ENCODE data around the gene ADH1B.
"Not testable (repeated sequence)": the region's sequence is repeated elsewhere in the genome, so short reads cannot be mapped to it uniquely, and the experiment has no call there.

GRCh38 chr4:99367817-99368216, 46.6 kb upstream of the ADH1B start:
- TF ChIP-seq, protein P1, sequence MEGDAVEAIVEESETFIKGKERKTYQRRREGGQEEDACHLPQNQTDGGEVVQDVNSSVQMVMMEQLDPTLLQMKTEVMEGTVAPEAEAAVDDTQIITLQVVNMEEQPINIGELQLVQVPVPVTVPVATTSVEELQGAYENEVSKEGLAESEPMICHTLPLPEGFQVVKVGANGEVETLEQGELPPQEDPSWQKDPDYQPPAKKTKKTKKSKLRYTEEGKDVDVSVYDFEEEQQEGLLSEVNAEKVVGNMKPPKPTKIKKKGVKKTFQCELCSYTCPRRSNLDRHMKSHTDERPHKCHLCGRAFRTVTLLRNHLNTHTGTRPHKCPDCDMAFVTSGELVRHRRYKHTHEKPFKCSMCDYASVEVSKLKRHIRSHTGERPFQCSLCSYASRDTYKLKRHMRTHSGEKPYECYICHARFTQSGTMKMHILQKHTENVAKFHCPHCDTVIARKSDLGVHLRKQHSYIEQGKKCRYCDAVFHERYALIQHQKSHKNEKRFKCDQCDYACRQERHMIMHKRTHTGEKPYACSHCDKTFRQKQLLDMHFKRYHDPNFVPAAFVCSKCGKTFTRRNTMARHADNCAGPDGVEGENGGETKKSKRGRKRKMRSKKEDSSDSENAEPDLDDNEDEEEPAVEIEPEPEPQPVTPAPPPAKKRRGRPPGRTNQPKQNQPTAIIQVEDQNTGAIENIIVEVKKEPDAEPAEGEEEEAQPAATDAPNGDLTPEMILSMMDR (IDR thresholded peaks at IDR 0.05): not testable (repeated sequence)
- not testable (repeated sequence) for TF ChIP-seq POLR2A (IDR thresholded peaks at IDR 0.05)
